ENCODE data around the gene ATP8B2.

- TF ChIP-seq POLR2A (IDR thresholded peaks at IDR 0.05), result no peak
- no peak for TF ChIP-seq CTCF (IDR thresholded peaks at IDR 0.05)
- no peak for TF ChIP-seq EP300 (IDR thresholded peaks at IDR 0.05)
Measured at GRCh38 chr1:154360288-154360687, 35.0 kb downstream of the ATP8B2 start.
